ENCODE results near the gene PRR36.

DNA sequence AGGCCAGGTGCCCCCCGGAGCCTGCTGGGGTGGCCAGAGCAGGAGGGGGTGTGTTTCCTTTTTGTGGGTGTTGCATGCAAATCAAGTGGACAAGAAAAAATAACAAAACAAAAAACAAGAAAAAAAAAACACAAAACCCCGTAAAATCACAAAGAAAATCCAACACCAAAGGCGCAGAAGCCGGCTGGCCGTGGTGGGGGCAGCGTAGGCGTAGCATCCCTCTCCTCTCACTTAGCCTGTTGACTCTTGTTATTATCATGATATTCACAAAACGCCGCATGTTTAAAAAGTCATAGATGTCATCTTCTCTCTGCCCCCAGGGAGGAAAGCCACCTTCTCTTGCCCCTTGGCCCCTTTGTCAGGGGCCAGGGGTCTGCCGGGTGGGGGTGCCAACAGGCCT lies 39.5 kb upstream of the PRR36 start:
- TF ChIP-seq, protein P1, sequence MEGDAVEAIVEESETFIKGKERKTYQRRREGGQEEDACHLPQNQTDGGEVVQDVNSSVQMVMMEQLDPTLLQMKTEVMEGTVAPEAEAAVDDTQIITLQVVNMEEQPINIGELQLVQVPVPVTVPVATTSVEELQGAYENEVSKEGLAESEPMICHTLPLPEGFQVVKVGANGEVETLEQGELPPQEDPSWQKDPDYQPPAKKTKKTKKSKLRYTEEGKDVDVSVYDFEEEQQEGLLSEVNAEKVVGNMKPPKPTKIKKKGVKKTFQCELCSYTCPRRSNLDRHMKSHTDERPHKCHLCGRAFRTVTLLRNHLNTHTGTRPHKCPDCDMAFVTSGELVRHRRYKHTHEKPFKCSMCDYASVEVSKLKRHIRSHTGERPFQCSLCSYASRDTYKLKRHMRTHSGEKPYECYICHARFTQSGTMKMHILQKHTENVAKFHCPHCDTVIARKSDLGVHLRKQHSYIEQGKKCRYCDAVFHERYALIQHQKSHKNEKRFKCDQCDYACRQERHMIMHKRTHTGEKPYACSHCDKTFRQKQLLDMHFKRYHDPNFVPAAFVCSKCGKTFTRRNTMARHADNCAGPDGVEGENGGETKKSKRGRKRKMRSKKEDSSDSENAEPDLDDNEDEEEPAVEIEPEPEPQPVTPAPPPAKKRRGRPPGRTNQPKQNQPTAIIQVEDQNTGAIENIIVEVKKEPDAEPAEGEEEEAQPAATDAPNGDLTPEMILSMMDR (IDR thresholded peaks at IDR 0.05): no peak
- no peak for TF ChIP-seq POLR2A (IDR thresholded peaks at IDR 0.05; ENCODE audit: low read depth)
- no peak for TF ChIP-seq POLR2AphosphoS5 (IDR thresholded peaks at IDR 0.05)

Data from esophagus muscularis mucosa (tissue), 3 donors.